ENCODE measurements around the gene C9orf85. TPM values are rescaled to one million over a fixed set of nuclear protein-coding genes. Genes with fewer than 3 reads are reported as not detected.

The C9orf85 gene, protein sequence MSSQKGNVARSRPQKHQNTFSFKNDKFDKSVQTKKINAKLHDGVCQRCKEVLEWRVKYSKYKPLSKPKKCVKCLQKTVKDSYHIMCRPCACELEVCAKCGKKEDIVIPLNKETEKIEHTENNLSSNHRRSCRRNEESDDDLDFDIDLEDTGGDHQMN
- total RNA-seq (2022; extraction: Qiagen RNA extraction) = 13.3 to 15.2 TPM (median 13.8 TPM) in 5 replicates

GRCh38 chr9:71911061-71911907 is at the start of gene C9orf85, which contains the start of gene ABHD17B:
C9orf85 (plus strand) TSS chr9:71911639; CDS start chr9:71911735, 96 bp downstream.
ABHD17B (minus strand) TSS chr9:71911193; CDS start chr9:71875080, 36,113 bp downstream.

Other genes with a start within 250 kb of the C9orf85 start
- 59.7 to 99.0 TPM (median 60.8 TPM) in 5 replicates for gene CEMIP2, start 143.1 kb upstream of the C9orf85 start, total RNA-seq (2022; extraction: Qiagen RNA extraction)
- gene ABHD17B, start 446 bp upstream of the C9orf85 start, total RNA-seq (2022; extraction: Qiagen RNA extraction) = 15.4 to 16.5 TPM (median 15.9 TPM) in 5 replicates
- not detected in 5 replicates for gene C9orf57, start 149.0 kb downstream of the C9orf85 start, total RNA-seq (2022; extraction: Qiagen RNA extraction)
- 0.84 to 1.1 TPM (median 0.96 TPM) in 5 replicates for gene GDA, start 237.8 kb downstream of the C9orf85 start, total RNA-seq (2022; extraction: Qiagen RNA extraction)

All from A549 treated with AZD2906 at 1 μM for 4 hours (cell line).